Smooth muscle cell of trachea (primary cell): ENCODE measurements around the gene GRM1. TPM values are rescaled to one million over a fixed set of nuclear protein-coding genes. Genes with fewer than 3 reads are reported as not detected.

Source experiments
- total RNA-seq: library from RNA; depleted of rRNA; stranded (reverse); fragments of >200 nt; gene quantifications from 2 replicates; pipeline ENCODE4 v1.2.1, GENCODE V29; 2014

Gene GRM1
- under 0.01 TPM in 2 replicates for total RNA-seq

GRCh38 chr6:146028851-146029572 is at the start of gene GRM1:
TSS of gene GRM1 (plus strand) at chr6:146029062. CDS start at chr6:146029518, 456 bp downstream.

Other genes starting within 250 kb of the GRM1 start
- 16.2 and 21.1 TPM in 2 replicates for gene FBXO30, start 214.3 kb upstream of the GRM1 start, total RNA-seq
- gene SHPRH, start 64.7 kb upstream of the GRM1 start, total RNA-seq, result 17.0 and 20.5 TPM in 2 replicates